RCC 7860 (cell line): ENCODE measurements around the gene C4A.
"Not testable (repeated sequence)": the region's sequence is repeated elsewhere in the genome, so short reads cannot be mapped to it uniquely, and the experiment has no call there.

Experiments
- DNase-seq: peaks from one replicate; pipeline ENCODE4 v3.0.0-alpha.2; 2015; ENCODE audit warnings: low spot score
- FAIRE-seq: peaks from 2 replicates; lab custom pipeline; 2012; peaks lifted over from hg19 to GRCh38; lab: Jason Lieb, UNC

Gene C4A

DNA sequence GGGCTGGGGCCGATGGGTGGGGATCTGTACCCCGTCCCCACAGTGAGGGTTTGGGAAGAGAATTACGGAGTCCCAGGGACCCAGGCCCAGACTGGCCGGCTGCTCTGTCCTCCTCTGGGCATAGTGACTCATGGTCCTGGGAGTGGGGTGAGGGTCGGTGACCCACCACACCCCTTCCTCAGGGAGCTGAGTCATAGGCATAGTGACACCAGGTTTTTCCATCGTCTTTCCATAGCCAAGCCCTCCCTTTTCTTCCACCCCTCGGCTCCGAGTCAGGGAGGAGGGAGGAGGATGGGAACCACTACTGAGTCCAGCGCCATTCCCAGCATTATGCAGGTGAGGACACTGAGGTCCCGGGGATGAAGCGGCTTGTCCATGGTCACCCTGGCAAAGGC is 65.2 kb downstream of the C4A start:
- FAIRE-seq (no peak), DNase-seq (no peak)

DNA sequence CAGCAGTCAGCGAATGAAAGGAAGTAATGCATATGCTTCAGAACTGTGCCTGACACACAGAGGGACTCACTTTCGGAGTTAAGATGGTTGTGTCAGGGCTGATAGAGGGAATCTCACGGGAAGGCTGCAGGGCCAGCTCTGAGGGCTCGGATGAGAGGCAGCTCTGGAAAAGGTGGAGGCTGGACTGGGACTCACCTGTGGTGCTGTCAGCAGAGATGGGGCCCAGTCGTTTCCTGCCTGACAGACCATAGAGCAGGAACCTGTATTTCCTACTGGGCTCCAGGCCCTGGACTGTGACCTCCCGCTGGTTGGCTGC is 65.6 kb downstream of the C4A start:
- DNase-seq: no peak
- FAIRE-seq: no peak

DNA sequence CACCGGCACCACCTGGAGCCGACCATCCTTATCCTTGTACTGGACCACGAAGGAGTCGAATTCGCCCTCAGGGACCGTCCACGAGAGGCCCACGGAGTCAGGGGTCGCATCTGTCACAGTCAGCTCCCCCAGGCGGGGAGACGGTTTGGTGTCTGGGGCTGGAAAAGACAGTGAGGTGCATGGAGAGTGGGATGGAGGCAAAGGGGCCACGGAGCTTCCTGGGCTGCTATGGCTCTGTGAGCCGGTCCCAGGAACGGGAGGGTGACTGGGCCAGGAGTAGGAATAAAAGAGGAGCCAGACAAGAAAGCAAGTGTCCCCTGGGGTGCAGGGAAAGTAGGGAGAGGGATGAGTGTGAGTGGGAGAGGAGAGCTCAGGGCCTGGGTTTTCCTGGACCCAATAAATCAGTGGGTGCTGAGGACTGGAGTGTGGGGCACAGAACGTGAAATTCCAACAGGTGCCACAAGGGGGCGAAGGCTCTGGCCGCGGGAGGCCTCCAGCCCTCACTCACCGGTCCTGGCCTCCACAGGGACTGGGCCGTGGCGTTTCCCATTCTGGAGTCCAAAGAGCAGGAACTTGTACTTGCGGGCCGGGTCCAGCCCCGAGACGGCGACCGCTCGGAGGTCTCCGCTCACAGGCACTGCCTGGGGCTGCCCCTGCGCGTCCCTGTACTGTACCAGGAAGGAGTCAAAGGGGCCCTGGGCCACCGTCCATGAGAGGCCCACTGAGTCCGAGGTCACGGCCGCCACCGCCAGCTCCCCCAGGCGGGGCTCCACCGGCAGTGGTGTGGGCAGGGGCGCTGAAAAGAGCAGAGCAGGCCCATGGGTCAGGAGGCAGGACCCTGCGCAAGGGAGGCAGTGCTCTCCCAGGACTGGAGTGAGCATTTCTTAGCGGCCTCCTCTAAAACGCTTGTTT is 66.3 kb downstream of the C4A start:
- FAIRE-seq: no peak
- no peak for DNase-seq

DNA sequence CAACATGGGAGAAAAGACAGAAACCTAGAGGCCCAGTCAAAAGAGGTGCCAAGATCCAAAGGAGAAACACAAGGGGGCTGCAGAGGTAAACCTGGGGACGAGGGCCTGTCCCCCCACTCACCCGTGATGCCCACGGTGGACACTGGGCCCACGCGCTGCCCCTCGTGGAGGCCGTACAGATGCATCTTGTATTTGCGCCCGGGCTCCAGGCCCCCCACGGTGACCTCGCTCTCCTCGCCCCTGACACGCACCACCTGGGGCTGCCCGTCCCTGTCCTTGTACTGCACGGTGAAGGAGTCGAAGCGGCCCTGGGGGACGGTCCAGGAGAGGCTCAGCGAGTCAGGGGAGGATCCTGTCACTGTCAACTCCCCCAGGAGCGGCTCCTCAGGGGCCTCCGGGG is 67.3 kb downstream of the C4A start:
- DNase-seq, FAIRE-seq: not testable (repeated sequence)

DNA sequence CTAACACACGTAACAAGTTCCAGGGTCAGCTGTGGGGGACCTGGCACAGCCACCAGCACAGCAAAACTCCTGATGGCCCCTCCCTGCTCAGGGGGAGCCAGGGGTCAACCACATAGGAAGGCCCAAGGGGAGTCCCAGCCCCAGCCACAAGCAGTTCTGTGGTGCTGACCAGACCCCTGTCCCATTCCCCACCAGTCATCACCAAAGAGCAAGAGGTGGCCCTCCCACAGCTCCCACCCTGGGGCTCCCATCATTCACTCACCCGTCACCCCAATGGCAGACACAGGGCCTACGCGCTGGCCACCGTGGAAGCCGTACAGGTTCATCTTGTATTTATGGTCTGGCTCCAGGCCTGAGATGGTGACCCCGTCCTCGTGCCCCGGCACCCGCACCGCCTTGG is 67.9 kb downstream of the C4A start:
- not testable (repeated sequence) for FAIRE-seq, DNase-seq

DNA sequence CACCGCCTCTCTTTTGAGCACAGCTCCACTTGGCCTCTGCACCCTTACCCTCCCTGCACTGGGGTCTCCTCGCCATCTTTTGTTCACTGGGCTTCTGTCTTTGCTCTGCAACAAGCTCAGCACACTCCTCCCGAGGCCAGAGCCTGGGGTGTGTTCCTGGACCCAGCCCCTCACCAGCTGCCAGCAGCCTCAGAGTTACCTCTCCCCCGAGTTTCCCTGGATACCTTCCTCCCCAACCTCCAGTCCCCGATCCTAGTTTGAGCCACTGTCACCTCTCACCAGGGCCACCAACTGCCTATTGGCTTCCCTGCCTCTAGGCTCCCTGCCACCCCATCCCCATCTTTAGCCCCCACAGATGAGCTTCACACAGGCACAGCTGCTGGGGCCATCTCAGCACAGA is 68.7 kb downstream of the C4A start:
- DNase-seq (no peak), FAIRE-seq (no peak)
